Measurements from ENCODE around the gene CLDN15.
"Not testable (repeated sequence)": the region's sequence is repeated elsewhere in the genome, so short reads cannot be mapped to it uniquely, and the experiment has no call there.

Gene CLDN15

GRCh38 chr7:101200504-101200861 is 37.1 kb downstream of the CLDN15 start:
- no peak for DNase-seq (ENCODE audit: low read depth in 2 of 2)

GRCh38 chr7:101199522-101199921 is 38.1 kb downstream of the CLDN15 start:
- not testable (repeated sequence) for DNase-seq (ENCODE audit: low read depth in 2 of 2)

DNA sequence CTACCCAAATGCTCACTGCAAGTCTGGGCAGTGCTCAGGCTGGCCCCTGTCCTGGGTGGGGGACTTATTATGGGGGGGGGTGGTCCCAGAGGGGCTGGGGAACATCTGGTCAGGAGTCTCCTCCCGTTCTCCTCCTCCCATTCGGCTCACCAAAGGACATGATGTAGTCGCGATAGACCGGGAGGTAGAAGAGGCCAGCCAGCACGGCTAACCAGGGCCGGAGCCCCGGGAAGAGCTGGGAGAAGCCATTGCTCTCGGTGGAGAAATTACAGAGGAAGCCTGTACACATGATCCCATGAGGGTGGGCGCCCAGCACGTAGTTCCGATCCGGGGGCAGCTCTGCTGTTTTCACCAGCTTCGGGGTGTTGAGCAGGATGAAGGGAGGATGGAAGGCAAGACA is 39.1 kb downstream of the CLDN15 start:
- DNase-seq (ENCODE audit: low read depth in 2 of 2): no peak

- no peak for DNase-seq (ENCODE audit: low read depth in 2 of 2)
Measured at GRCh38 chr7:101197991-101198390, 39.6 kb downstream of the CLDN15 start.

DNA sequence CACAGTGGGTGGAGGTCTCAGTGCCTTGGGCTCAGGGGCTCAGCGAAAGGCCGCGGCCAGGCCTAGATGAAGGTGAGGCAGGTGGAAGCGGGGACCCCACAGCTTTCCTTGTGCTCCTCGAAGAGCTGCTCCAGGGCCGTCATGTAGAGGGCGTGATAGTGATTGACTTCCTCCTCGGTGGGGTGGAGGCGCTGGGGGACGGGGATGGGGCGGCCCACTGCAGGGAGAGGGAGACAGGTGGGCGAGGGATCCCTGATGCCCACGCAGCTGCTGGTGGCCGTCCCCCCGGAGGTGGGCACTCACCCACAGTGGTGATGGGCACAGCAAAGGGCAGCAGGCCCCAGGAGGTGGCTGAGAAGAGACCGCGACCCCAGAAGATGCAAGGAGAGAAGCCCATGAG is 41.7 kb downstream of the CLDN15 start:
- no peak for DNase-seq (ENCODE audit: low read depth in 2 of 2)

GRCh38 chr7:101189109-101189508 is 48.5 kb downstream of the CLDN15 start:
- no peak for DNase-seq (ENCODE audit: low read depth in 2 of 2)

- DNase-seq (ENCODE audit: low read depth in 2 of 2): no peak
Measured at GRCh38 chr7:101186844-101187428, 50.7 kb downstream of the CLDN15 start.

GRCh38 chr7:101186194-101186593 is 51.4 kb downstream of the CLDN15 start:
- DNase-seq (ENCODE audit: low read depth in 2 of 2): no peak

- no peak for DNase-seq (ENCODE audit: low read depth in 2 of 2)
Measured at GRCh38 chr7:101185258-101185839, 52.3 kb downstream of the CLDN15 start.
